Sigmoid colon (tissue), 4 donors: Measurements from ENCODE around the gene HSPA13.
"Not testable (repeated sequence)": the region's sequence is repeated elsewhere in the genome, so short reads cannot be mapped to it uniquely, and the experiment has no call there.

Experiments used
- CTCF ChIP-seq, 4 experiments: fragments of 450-650 bp in 3 of 4; fragments of 200-600 bp in 1 of 4; IDR thresholded peaks; one replicate each; pipeline ENCODE4 v1.5.1; 2016 to 2019; ENCODE audit warnings: antibody characterized with exemption in 4 of 4, mild to moderate bottlenecking in 3 of 4, moderate library complexity in 2 of 4
- EP300 ChIP-seq, 4 donors: sonication (generic); formaldehyde crosslinking; IDR thresholded peaks; one replicate each; pipeline ENCODE4 v1.6.1; 2017; ENCODE audit warnings: antibody characterized with exemption in 4 of 4
- POLR2A ChIP-seq, 2 donors: fragments of 450-650 bp; IDR thresholded peaks; one replicate each; pipeline ENCODE4 v1.6.1; 2016; ENCODE audit warnings: antibody characterized with exemption in 2 of 2, mild to moderate bottlenecking in 2 of 2, moderate library complexity in 2 of 2

GRCh38 chr21:14327346-14327745, 55.6 kb downstream of the HSPA13 start:
- not testable (repeated sequence) for TF ChIP-seq CTCF, POLR2A, EP300 (IDR thresholded peaks at IDR 0.05)
